ENCODE measurements around the gene PCBP2.

Gene PCBP2

DNA sequence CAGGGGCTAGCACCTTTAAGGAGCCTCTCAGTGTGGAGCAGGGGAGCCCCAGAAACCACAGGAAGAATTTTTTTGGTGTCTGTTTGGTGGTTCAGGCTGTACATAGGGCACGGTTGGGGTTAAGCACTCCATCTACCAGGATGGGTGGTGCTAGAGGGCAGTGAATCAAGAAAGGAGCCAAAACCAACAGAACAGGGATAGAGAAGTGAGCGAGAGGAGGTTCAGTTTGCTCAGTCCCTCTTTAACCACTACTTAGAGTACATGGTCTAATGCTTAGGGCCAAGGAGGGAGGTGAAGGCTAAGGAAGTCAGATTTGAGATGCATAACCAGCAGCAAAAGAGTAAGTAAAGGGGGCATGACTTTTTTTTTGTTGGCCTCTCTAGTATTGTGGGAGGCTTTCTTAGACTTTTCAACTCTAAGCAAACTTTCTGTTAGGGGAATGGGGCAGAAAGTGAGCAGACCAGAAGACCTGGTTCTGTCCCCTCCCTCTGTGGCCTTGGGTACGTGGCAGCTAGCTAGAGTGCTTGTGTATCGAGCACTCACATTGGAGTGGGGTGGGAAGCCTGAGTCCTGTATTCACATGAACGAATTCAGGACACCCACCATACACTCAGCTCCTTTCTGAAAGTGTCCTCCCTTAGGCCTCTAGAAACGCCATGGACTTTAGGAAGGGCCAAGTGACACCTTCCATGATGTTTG is 62.0 kb downstream of the PCBP2 start:
- DNase-seq = no peak

DNA sequence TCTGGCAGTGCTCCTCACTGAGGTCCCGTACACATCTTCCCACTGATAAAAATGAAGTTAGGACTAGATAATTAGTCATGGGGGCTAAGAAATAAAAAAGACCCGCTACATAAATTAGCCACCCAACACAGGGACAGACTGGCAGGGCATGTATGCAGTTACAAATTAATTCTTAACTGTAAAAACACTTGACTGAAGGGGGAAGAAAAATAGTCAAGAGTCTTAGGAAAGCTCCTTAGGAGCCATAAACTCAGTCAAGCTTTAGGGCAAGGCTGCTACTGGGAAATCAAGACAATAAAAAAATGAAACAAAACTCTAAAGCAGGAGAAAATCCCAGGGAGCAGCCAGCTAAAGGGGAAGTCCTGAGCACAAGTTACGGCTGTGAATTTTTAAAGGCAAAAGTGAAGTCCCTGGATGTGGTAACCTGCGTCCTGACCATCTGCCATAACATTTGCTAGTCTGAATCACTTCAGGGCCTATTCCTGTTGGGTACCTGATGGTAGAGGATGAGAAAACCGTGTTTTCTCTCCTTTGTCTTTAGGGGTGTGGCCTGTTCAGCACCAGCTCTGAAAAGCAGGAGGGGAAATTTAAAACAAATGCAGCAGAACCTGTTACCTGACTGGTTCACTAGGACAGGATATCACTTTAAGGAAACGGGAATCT is 62.9 kb downstream of the PCBP2 start:
- no peak for DNase-seq

DNA sequence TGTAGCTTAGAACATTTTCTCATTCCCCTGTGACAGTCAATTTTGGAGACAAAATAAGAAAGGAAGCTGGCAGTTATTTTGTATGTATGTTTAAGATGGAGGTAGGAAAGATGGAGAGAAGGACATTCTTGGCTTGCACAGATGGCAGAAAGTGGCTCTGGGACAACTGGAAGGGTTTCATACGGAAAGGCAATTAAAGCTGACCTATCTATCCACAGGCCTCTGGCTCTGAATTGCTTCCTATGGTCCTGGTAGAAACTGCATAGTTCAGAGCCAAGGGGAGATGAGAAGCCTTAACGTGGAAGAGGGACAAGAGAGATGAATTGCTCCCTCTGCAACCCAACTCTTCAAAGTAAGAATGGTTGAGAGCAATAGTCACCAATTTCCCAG is 63.4 kb downstream of the PCBP2 start:
- no peak for DNase-seq

DNA sequence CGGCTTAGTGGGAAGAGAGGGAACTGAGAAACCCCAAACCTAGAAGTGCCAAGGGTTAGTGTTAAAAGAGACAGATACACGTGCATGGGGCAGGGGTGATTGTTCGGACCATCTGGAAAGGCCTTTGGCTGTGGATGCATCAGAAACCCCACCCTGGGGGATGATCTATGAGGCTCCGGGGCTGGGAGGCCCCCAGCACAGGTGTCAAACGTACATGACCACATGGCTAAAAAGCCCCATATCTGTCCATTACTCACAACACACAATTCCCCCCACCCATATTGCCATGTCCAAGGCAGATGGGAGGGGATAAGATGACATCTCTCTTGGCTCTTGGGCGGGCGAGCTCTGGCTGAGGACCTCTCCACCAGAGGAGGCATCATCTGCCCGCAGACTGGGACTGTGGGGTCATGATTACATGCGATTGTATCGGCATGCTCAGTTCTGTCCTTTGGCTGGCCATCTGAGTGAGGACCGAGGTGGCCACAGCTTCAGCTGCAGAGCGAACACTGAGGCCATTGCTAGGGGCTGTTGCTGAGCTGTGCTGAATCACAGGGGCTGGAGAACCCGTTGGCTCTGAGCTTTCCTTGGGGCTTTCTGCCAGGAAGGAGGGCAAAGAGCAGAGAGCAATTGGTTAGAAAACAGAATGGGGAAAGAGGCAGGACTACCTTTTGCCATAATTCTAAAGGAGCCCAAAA is 65.0 kb downstream of the PCBP2 start:
- DNase-seq = no peak

DNA sequence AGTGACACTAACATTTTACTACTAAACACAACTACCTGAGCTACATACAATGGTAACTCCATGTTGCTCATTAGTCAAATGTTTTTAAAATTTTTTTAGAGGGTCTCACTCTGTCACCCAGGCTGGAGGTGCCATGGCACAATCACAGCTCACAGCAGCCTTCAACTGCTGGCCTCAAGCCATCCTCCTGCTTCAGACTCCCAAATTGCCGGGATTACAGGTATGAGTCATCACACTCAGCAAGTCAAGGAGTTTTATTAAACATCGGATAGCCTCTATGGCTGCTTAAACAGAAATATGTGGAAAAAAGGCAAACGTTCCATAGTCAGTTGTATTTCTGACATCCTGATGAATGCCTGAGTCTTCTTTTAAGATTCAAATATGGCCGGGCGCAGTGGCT is 66.5 kb downstream of the PCBP2 start:
- no peak for DNase-seq

DNA sequence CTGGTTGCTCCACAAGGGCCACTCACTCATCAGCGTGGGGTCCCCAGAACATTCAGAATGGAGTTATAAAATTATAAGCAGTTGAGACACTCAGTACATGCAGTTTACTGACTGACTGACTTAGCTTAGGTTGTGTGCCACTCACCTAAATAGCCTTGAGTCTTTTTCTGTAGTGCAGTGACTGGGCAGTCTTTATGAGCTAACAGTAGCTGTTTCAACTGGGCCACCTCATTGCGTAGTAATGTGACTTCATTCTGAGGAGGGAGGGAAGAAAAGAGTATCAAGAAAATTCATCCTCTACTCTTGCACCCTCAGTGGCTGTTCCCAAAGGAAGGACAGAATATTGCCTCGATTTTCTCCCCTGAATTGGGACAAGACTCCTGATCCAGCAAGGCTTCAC is 71.2 kb downstream of the PCBP2 start:
- DNase-seq = no peak

DNA sequence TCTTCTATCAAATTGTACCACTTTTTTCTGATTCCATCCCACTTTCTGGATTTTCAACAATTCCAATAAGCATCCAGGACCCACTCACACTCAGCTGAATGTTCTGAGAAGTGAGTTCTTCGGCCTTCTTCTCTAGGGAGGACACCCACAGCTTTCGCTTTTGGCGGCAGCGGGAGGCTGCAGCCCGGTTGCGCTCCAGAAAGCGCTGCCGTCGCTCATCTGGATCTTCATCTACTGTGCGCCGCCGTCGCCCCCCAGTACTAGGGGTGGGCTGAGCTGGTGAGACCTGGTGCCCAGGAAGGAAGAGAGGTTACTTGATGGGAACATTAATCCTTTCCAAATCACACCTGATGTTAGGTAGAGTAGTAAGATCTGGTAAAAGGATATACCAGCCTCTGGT is 72.6 kb downstream of the PCBP2 start:
- no peak for DNase-seq

DNA sequence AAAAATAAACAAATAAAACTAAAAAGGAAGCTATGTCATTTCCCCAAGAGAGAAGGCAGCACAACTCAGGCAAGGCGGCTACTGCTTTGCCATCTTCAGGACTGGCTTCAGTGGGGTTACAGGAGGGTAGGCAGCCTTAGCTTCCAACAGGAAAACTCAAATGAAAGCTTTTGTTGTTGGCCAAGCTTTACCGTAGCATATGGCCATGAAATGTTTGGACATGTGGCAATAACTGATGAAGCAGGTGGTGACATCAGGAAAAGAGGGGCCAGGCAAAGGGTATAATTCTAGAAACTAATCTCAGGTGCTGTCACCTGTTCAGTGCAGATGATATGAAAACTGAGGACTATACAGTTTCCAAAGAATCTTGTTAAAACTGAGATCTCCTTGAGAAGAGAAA is 78.2 kb downstream of the PCBP2 start:
- no peak for DNase-seq
